IMR-90 (cell line): ENCODE data around the gene GNAZ. TPM values are rescaled to one million over a fixed set of nuclear protein-coding genes. Genes with fewer than 3 reads are reported as not detected.

ENCODE experiments used
- microRNA-seq, 2 experiments: library from miRNA; stranded (forward) in 1 of 2; unstranded in 1 of 2; fragments of 10-50 nt in 1 of 2; fragments of <30 nt in 1 of 2; gene quantifications in 1 of 2; microRNA quantifications in 1 of 2; one replicate each; pipeline versions ENCODE3 to v1.1.0; 2013 to 2020; ENCODE audit not compliant: insufficient read depth in 1 of 2, insufficient read length in 1 of 2, unreplicated experiment in 1 of 2
- polyA plus RNA-seq, 3 experiments: library from polyadenylated mRNA; depleted of rRNA; stranded (reverse); fragments of >200 nt; gene quantifications; 2 replicates each; pipeline ENCODE4 v1.2.3, GENCODE V29; 2012; ENCODE audit warnings: low replicate concordance in 1 of 3
- small RNA-seq, 5 experiments: library from RNA; depleted of rRNA; stranded (forward); fragments of <200 nt; gene quantifications; one replicate each; pipeline ENCODE3, GENCODE V24; 2012
- total RNA-seq: library from RNA; depleted of rRNA; stranded (reverse); fragments of >200 nt; gene quantifications from 2 replicates; pipeline ENCODE4 v1.2.3, GENCODE V29; 2012; rRNA removed

Gene GNAZ
- total and polyA plus RNA-seq, 2 of the 4 experiments (the other 2 are of a cell fraction), result 1.5 to 2.5 TPM

Small RNA genes lying within 50 kb of the gene (microRNA-seq; reads per million reads assigned to microRNA genes)
- not detected for gene RF00017 (ENCODE audit: insufficient read depth, insufficient read length)
- not detected for gene RF00066 (ENCODE audit: insufficient read depth, insufficient read length)

Small RNA genes lying within 50 kb of the gene (small RNA-seq; reads per million reads assigned to genes)
- gene RF00017 (0 reads per million in 5 experiments), gene RF00066 (0 reads per million in 5 experiments)

Other genes with a start within 250 kb of the GNAZ start
- not detected in 2 replicates for gene IGLL5, start 182.7 kb upstream of the GNAZ start, total RNA-seq
- gene IGLL5, start 182.7 kb upstream of the GNAZ start, polyA plus RNA-seq (2012; rRNA removed), result not detected in 2 replicates
- not detected in 2 replicates for gene RSPH14, start 71.5 kb downstream of the GNAZ start, total RNA-seq
- 0.10 TPM in 1 of 2 replicates, not detected in the other for gene RSPH14, start 71.5 kb downstream of the GNAZ start, polyA plus RNA-seq (2012; rRNA removed)
- 2.5 and 3.6 TPM in 2 replicates for gene RAB36, start 75.0 kb downstream of the GNAZ start, total RNA-seq
- 4.0 TPM in 2 replicates for gene RAB36, start 75.0 kb downstream of the GNAZ start, polyA plus RNA-seq (2012; rRNA removed)
- gene BCR, start 110.0 kb downstream of the GNAZ start, total RNA-seq, result 28.9 and 30.8 TPM in 2 replicates
- gene BCR, start 110.0 kb downstream of the GNAZ start, polyA plus RNA-seq (2012; rRNA removed), result 43.0 and 44.6 TPM in 2 replicates